ENCODE measurements around the gene IL1RAP.

The IL1RAP gene

DNA sequence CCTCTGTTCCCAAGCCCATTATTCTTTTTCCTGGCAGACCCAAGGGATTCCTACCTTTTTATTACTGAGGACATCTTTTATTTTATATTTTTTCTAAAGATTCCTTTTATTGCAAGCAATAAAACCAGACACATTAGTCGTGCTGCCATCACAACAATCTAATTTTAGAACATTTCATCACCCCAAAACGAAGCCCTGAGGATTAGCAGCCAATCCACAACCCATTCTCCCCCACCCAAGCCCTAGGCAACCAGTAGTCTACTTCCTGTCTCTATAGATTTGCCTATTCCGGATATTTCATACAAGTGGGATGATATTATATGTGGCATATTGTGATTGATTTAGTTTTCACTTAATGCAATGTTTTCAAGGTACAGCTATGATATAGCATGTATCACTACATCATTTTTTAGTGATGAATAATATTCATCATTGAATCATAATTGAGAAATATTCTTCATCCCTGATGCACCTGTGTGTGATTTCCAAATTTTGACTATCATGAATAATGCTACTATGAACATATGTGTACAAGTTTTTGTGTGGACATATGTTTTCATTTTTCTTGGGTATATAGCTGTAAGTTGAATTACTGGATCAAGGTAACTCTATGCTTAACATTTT lies 65.7 kb downstream of the IL1RAP start:
- no peak for DNase-seq (ENCODE audit: low spot score)

DNA sequence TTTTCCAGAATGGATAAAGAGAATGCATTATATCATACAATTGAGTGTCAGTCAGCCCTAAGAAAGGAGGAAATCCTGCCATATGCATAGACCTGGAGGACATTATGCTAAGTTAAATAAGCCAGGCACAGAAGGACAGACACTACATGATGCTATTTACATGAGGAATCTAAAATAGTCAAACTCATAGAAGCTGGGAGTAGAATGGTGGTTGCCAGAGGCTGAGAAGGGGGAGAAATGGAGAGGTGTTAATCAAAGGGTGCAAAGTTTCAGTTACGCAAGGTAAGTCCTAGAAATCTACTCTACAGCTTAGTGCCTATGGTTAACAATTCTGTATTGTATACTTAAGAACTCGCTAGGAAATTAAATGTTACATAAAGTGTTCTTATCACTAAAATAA lies 66.5 kb downstream of the IL1RAP start:
- DNase-seq (ENCODE audit: low spot score), result no peak

DNA sequence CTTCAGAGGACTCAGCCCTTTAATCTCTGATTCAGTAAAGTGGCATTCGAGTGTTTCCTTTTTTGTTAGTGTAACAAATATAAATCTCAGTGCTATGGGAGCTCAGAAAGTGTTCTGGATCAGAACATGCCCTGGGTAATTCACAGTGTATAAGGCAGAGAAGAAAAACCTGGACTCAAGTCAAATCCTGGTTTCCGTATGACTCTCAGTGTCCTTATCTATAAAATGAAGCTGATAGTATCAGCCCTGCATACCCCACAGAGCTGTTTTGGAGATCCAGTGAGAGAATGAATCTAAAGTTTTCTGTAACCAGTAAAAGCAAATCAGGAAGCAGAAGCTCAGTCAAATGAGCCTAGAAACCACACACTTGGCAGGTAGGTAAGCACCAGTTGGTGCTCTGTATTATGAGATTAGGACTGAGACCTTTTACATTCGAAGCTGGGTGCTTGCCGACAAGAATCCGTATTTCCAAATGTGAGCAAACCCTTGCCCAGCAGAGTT lies 67.2 kb downstream of the IL1RAP start:
- no peak for DNase-seq (ENCODE audit: low spot score)

DNA sequence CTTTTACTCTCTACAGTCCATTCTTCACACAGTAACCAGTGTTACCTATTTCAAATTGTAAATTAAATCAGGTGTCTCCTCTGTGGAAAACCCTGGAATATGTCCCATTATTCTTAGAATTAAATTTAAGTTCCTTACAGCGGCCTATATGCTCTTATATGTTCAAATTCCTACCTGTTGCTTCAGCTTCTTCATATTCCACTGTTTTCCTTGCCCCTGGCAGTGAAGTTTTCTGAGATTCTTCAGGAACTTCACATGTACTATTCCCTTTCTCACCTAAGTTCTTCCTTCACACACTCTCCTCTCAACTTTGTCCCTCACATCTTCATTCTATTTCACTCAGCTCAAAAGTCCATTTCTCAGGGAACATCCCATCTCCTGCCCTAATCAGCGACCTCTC lies 68.8 kb downstream of the IL1RAP start:
- DNase-seq (ENCODE audit: low spot score), result no peak

DNA sequence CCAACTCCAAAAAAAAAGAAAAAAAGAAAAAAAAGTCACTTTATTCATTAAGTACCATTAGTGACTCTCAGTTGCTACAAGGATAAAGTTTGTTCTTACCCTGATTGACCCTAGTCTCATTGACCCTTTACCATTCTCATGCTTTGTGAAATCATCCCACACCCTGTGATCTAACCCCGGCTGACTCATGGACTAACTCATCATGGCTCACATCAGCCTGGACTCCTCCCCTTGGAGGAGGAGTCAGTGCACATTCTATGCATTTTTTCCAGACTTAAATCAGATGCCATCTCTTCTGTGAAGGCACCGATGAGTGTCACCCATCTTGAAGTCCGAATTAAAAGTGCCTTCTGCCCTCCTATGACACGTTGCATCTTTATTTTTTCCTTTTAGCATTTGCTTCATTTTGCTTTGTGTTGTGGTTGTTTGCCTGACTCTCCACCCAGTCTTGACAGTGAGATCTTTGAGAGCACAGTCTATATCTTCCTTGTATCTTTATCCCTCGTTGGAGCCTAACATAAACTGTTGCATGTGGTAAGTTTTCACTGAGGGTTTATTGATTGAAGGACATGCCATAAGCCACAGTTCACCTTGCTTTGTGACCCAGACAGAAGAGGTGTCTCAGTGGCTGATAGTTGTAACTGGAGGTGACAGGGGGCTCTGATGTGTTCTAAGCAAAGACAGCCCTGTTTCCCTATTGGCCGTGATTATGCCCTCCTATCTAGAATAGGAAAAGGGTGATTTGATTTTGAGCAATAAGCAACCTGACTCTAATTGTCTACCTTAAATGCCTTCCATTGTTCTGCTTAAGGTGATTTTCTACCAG lies 72.1 kb downstream of the IL1RAP start:
- DNase-seq (ENCODE audit: low spot score), result no peak

DNA sequence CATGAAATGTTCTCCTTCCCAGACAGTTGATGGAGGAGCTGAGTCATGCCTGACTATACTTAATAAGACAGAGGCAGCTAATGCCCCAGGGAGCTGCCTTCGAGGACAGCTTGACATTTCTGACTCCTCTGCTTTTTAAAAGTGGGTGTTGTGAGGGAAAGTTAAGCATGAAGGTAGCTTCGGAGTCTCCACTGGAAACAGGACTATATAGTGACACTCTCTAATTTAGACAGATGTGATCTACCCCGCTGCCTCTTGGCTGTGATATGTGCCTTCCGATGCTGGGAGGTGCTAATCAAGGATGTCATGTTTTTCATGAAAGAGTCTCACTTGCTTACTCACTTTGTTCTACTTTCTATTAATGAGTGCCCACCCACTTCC lies 72.7 kb downstream of the IL1RAP start:
- DNase-seq (ENCODE audit: low spot score), result no peak

DNA sequence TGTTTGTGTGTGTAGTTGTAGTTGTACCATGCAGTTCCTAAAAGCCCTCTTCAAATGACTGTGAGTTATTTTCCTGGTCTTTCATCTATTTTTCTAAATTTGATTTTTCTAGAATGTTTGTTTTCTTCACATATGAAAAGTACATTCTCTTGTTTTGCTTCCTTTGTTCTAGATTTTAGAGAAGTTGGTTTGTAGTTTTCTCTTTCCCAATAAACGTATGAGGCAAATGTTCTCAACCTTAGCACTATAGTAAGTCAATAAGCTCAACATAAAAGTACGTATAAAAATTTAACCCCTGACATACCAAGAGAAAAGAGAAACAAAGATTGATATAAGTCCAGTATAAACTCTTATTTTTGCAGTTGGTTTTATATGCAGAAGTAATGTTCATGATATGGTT lies 74.7 kb downstream of the IL1RAP start:
- no peak for DNase-seq (ENCODE audit: low spot score)

DNA sequence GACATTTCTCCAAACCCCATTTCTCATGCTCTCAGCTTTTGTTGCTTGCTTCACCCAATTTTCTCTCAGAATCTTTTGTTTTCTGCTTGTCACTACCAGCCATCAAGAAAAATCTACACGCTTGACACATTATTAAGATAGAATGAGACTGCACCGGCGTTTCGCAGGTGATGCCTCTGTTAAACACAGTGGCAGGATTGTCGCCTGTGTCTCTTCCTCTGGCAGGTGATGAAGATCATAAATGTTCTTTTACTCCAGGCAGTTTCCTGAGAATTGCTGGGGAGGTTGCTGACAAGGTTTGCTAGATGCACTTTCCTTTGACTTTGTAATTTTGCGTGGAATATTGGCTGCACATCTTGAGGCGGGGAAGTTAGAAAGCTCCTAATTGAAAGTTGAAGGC lies 75.4 kb downstream of the IL1RAP start:
- no peak for DNase-seq (ENCODE audit: low spot score)

DNA sequence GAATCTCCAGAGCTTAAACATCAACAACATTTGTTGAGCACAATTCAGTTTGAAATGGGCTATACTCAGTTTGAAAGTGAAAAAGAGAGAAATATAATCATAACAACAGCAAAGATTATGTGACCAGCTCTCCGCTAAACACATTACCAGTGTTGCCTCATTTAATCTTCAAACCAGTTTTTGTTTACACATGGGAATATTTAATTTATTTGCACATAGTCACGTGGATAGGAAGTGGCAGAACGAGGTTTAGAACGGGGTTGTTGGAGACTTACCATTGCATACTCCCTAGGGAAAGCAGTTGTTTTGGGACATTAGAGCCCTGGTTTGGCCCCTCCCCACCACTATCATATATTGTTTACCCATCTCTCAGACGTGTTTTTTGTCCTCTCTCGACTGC lies 77.2 kb downstream of the IL1RAP start:
- DNase-seq (ENCODE audit: low spot score), result no peak

DNA sequence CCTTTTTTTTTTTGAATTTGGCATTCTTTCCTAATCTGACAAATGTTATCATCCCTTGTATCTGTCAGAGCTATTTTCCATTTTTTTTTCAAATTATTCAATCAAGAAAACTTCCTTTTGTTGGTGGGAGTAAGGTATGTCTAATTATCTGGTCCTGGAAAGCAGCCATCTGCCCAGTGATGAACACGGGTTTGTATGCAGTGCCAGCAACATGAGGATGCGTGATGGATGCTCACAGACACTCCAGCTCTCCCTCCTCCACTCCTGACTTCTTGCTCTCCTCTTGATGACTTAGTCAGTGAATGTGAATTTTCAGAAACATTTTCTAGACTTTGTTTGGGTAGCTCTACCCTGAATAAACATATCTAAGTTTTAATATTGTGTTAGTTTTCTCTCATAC lies 79.2 kb downstream of the IL1RAP start:
- DNase-seq (ENCODE audit: low spot score), result no peak

DNA sequence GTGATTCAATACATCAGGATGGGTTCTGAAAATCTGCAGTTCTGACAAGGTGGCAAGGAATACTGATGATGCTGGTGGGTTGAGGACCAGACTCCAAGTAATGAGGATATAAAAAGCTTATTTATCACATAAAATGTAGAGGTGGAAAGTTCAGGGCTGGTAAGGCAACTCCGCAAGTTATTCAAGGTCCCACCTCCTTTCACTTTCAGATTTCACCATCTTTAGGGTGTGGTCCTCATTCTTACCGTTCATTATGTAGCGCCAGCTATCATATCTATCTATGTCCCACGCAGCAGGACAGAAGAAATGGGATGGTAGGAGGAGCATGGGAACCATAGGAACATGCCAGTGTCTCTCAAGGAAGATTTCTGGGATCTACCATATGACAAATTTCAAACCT lies 80.3 kb downstream of the IL1RAP start:
- no peak for DNase-seq (ENCODE audit: low spot score)

DNA sequence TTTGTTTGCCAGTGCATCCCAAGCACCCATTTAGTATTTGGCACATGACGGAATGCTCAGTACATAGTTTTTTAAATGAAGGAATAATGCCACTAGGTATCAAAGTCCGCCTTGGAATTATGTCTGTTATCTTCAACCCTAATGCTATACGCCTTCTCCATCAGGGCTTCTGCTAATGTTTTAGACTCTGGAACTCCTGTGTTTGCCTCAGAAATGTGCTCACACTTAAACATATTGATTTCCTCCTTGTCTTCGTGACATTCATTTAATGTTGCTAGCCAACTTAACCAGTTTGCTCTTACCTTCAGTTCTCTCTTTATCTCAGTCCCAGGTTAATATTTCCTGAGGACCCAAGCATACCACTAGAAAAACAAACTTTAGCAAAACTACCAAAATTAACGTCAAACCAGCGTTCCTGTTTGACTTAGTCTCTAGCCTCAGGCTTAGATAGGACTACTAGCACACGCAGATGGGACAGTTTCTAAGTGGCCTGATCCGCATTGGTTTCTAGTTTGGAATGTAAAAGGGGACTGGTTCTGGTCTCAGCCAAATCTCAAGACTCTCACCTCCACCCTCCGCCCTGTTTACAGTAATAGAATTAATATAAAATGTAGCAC lies 81.4 kb downstream of the IL1RAP start:
- DNase-seq (ENCODE audit: low spot score), result no peak

DNA sequence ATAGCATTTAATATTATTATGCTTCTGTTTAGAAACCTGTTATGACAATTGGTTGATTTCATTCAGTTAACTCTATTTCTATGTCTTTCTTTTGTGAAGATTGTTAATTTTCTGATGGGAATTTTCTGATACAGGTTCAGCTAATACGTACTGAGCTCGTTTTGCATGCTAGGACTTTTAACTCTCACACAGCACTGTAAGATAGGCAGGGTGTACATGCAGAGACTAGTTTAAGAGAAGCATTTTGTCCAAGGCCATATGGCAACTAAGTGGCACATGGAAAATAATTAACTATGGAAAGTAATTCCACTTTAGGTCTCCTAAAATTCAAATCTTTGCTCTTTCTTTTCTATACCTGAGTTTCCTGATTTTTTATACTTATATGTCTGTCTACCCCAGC lies 81.9 kb downstream of the IL1RAP start:
- no peak for DNase-seq (ENCODE audit: low spot score)

DNA sequence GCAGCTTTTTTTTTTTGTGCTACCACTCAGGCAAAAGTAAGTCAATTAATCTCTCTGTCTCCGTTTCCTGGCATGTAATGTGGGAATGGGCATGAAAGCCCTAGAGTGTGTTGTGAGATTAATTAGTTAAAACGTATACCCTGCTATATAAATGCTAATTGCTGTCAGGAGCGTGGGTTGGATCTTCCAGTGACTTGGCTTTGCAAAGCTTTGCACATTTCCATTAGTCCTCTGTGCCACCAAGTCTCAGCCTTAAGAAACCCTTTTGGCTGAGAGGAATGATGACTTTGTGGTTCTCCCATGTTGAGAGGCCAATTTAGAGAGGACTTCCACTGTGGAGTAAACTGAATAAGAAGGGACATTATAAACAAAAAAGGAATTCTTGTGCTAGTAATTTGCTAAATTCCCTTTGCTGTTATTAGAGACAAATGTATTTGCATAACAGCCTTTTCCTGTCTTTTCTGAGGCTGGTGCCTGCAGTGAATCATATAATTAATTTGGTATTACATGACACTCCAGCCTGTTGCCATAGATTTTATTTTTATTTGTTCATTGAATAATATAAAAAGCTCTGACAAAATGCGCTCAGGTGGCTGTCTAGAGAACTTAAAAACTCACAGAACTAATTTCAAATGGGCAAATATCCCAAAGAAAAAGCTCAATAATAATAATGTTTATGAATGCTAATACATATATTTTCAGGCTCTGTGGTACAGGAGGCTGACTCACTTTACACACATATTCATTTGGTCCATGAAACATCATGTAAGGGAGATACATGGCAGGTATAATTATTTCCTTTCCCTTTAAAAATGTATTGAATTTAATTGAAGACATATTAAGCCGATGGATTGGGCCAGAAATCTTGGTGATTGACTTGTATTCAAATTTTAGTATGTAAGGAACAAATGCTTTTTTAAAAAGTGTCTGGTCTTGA lies 82.7 kb downstream of the IL1RAP start:
- no peak for DNase-seq (ENCODE audit: low spot score)

DNA sequence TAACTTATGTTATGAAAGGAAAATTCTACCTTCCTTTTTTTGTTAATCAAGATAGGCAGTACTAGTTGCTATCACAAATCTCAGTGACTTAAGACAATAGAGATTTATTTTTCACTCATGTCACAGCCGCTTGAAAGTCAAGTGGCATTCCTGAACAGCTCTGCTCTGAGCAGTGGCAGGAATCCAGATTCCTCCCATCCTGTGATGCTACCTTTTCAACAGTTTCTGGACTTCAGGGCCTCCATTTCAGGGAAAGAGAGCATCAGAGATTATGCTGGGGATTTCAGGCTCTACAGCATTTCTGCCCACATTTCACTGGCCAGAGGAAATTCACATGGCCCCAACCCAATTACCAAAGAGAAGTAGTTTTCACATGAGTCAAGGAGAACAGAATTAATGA lies 83.4 kb downstream of the IL1RAP start:
- DNase-seq (ENCODE audit: low spot score), result no peak

DNA sequence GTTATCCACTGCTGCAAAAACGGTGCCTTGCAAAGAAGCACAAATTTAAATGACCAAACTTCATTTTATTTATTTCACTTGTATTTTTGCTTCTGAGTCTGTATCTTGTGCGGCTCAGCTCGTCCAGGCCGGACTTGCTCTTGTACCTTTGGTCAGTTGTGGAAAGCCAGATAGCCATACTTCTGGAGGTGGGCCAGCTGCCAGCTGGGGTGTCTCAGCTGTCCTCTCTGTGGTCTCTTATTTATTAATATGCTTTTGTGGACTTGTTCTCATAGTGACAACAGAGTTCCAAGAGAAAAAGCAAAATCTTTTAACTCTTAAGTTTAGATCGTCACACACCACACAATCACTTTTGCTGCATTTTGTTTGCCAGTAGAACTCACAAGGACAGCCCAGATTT lies 87.7 kb downstream of the IL1RAP start:
- no peak for DNase-seq (ENCODE audit: low spot score)

DNA sequence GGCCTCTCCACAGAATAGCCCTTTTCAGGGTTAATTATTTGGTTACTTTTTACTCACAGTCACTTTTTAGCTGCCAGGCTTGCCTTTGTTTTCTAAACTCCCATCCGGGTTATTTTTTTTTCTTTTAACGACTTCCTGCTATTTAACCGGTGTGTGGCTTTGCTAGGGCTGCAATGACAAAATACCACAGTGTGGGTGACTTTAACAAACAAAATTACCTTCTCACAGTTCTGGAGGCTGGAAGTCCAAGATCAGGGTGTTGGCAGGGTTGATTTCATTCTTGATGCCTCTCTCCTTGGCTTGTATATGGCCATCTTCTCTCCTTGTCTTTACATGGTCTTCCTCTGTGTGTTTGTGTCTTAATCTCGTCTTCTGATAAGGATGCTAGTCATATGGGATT lies 91.5 kb downstream of the IL1RAP start:
- DNase-seq (ENCODE audit: low spot score), result no peak

DNA sequence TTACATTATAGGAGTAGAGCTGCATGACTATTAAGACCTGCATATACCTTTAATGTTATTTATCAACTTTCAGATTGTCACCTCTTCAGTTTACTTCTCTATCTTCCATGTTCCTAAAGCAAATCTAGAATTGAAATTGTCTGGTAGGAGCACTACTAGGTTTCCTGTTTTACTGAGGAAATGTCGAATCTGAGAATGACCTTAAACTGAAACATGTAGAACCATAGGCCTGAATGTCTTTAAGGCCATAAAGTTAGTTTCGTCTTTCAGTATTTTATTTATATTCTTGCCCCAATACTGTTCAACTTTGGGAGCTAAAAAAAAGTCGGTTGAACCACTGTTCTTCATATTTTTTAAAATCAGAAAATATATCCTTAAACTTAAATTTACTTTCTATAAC lies 92.7 kb downstream of the IL1RAP start:
- DNase-seq (ENCODE audit: low spot score), result no peak

DNA sequence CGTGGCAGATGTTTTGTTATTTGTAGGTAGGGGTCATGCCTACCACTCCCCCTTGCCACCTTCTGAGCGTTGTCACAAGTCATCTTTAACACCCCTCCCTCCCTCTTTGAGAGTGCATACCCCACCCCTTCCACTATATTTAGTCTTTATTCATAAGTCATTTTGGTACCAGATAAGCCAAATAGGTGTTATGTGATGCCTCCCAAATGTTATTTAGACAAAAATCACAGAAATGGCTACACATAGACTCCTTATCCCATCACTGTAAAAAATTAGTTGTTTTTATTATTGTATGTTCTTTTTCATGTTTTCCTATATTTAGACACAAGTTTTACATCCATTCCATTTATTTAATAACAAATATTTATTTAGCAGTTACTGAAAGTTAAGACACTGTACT lies 93.1 kb downstream of the IL1RAP start:
- DNase-seq (ENCODE audit: low spot score), result no peak

DNA sequence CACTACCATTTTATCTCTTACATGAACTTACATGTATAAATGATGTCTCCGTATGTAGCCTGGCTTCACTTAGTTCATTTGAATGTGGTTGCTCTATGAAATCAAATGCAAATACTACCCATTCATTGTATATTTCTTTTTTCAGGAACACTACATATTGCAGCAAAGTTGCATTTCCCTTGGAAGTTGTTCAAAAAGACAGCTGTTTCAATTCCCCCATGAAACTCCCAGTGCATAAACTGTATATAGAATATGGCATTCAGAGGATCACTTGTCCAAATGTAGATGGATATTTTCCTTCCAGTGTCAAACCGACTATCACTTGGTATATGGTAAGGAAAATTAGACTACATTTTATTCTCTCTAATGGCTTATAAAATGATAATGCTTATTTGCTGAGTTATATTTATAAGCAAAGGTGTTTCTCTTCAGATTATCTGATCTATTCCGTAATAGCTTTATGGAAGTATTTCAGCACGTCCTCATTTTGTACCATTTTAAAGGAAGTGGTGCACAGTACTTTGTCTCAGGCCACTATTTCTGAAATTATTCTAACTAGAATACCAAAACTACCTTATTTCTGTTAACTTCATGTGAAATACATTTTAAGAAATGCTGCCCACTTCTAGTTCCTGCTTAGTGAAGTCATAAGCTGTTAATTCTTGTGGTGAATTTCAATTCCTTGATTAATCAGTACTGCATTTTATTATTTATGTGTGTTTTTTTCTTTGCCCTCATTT lies 95.1 kb downstream of the IL1RAP start:
- DNase-seq (ENCODE audit: low spot score), result no peak

DNA sequence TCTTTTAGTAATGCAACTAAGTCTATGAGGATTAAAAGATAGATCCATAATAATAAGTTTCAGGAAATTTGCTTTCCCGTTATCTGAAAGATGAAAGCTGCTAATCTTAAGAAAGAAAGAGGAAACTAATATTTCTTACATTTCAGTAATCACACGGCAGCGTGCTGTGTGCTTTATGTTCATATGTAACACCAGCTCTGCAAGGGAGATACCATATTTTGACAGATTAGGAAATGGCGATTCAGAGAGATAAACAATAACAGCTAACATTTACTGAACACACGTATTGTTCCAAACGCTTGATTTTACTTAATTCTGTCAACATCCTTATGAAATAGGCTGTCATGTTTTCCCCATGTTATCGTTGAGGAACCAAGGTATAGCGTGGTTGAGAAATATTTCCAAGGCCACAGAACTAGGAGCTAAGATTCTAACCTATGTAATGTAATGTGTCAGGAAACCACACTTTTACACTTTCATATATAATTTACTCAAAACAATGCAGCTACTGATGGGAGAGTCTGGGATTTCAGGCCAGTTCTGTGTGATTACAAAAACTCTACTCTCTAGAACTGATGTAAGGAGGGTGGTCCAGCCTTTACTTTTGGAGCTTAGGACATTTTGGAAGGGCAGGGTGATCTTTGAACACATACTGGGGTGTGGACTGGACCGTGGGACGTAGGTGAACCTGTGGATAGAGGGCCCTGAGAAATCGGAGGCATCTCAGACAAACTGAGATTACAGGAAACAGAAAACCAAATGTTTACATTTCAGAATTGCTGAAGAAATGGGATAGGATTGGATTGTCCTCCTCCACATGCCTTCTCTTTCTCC lies 100.6 kb downstream of the IL1RAP start:
- no peak for DNase-seq (ENCODE audit: low spot score)

Measured in hematopoietic multipotent progenitor cell treated with erythropoietin and hydrocortisone succinate and interleukin-3 and kit ligand, for 17 days (in vitro differentiated cells).